Neural progenitor cell (in vitro differentiated cells): ENCODE data around the gene C20orf204.

Experiments
- EZH2 ChIP-seq: fragments of 200-600 bp; sonication (generic); IDR thresholded peaks from 2 replicates; pipeline ENCODE4 v1.6.1; 2017; ENCODE audit warnings: antibody characterized with exemption, mild to moderate bottlenecking, moderate library complexity
- TF ChIP-seq, protein P1 (sequence below): fragments of 200-600 bp; sonication (generic); IDR thresholded peaks from 2 replicates; pipeline ENCODE4 v1.5.1; 2017; ENCODE audit warnings: antibody characterized with exemption, mild to moderate bottlenecking

DNA sequence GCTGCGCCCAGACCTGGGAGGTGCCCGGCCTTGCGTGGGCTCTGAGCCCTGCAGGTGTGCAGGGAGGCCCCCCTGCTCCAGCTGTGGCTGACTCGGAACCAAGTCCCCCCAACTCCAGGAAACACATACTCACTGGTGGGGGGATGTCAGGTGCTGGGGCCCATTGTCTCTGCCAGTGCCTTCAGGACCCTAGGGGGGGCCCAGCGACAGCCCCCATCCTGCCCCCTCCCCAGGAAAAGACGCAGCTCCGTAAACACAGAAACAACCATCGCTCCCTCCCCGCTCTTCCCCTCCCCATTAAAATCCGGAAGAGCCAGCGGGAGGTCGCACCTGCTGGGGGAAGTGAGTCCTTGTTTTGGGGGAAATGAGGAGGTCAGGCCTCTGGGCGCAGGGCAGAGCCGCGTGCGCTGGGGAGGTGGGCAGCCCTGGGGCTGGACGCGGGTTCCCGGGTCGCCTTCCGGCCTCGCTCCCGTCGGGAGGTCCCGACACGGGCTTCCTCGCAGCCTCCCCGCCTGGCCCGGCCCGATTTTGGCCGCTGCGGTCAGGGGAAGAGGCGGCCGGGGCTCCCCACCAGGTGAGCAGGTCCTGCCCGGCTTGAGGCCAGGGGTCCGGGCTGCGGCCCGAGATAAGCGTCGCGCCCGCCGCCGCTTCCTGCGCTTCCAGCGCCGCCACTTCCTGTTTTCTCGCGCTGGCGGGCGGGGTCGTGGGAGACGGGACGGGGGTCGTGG is 6.2 kb downstream of the C20orf204 start:
- TF ChIP-seq, protein P1, sequence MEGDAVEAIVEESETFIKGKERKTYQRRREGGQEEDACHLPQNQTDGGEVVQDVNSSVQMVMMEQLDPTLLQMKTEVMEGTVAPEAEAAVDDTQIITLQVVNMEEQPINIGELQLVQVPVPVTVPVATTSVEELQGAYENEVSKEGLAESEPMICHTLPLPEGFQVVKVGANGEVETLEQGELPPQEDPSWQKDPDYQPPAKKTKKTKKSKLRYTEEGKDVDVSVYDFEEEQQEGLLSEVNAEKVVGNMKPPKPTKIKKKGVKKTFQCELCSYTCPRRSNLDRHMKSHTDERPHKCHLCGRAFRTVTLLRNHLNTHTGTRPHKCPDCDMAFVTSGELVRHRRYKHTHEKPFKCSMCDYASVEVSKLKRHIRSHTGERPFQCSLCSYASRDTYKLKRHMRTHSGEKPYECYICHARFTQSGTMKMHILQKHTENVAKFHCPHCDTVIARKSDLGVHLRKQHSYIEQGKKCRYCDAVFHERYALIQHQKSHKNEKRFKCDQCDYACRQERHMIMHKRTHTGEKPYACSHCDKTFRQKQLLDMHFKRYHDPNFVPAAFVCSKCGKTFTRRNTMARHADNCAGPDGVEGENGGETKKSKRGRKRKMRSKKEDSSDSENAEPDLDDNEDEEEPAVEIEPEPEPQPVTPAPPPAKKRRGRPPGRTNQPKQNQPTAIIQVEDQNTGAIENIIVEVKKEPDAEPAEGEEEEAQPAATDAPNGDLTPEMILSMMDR: no peak
- peak; percentile 97 for TF ChIP-seq EZH2
